Mesendoderm (in vitro differentiated cells): ENCODE results near the gene MLH3.

Source experiments
- DNase-seq: peaks from one replicate; pipeline ENCODE4 v3.0.0; 2013
- H2AK5ac ChIP-seq: 2 replicates; pipeline ENCODE4 v1.6.1; 2013; ENCODE audit warnings: low read length, inconsistent platforms
- H2BK120ac ChIP-seq: 2 replicates; pipeline ENCODE4 v1.6.1; 2013; ENCODE audit warnings: low read depth, mild to moderate bottlenecking, low read length, moderate library complexity, mixed read lengths
- H2BK15ac ChIP-seq: replicated peaks from 2 replicates; pipeline ENCODE4 v1.6.1; 2013; ENCODE audit warnings: low read depth, mild to moderate bottlenecking, moderate library complexity
- H2BK5ac ChIP-seq: 2 replicates; pipeline ENCODE4 v1.6.1; 2013; ENCODE audit warnings: low read length, inconsistent platforms
- H3K18ac ChIP-seq: 2 replicates; pipeline ENCODE4 v1.6.1; 2013; ENCODE audit warnings: mild to moderate bottlenecking, low read length, mixed read lengths
- H3K23ac ChIP-seq: one replicate; pipeline ENCODE4 v1.6.1; 2013; ENCODE audit warnings: low read length
- H3K27ac ChIP-seq: 2 replicates; pipeline ENCODE4 v1.5.1; 2013; ENCODE audit warnings: low read depth, mild to moderate bottlenecking, inconsistent platforms, low read length, moderate library complexity
- H3K27me3 ChIP-seq: 2 replicates; pipeline ENCODE4 v1.6.1; 2013; ENCODE audit warnings: low read length, control low read depth, mild to moderate bottlenecking, inconsistent platforms; ENCODE audit not compliant: insufficient read depth, poor library complexity
- H3K36me3 ChIP-seq: 2 replicates; pipeline ENCODE4 v1.6.1; 2013; ENCODE audit warnings: low read length, inconsistent platforms; ENCODE audit not compliant: control insufficient read depth, insufficient read depth
- H3K4ac ChIP-seq: one replicate; pipeline ENCODE4 v1.6.1; 2013; ENCODE audit warnings: low read depth, mild to moderate bottlenecking, low read length, moderate library complexity
- H3K4me1 ChIP-seq: 2 replicates; pipeline ENCODE4 v1.6.1; 2013; ENCODE audit warnings: low read depth, low read length, inconsistent platforms; ENCODE audit not compliant: control insufficient read depth
- H3K4me2 ChIP-seq: 2 replicates; pipeline ENCODE4 v1.6.1; 2013; ENCODE audit warnings: low read length
- H3K4me3 ChIP-seq: 2 replicates; pipeline ENCODE4 v1.5.1; 2013; ENCODE audit warnings: mild to moderate bottlenecking, low read length
- H3K56ac ChIP-seq: one replicate; pipeline ENCODE4 v1.6.1; 2013; ENCODE audit warnings: low read length
- H3K79me1 ChIP-seq: 2 replicates; pipeline ENCODE4 v1.6.1; 2013; ENCODE audit warnings: low read length, inconsistent platforms
- H3K79me2 ChIP-seq: 2 replicates; pipeline ENCODE4 v1.6.1; 2013; ENCODE audit warnings: mild to moderate bottlenecking, low read length; ENCODE audit not compliant: control insufficient read depth, insufficient read depth
- H3K9ac ChIP-seq: 2 replicates; pipeline ENCODE4 v1.6.1; 2013; ENCODE audit warnings: low read length, inconsistent platforms
- H4K5ac ChIP-seq: one replicate; pipeline ENCODE4 v1.6.1; 2013; ENCODE audit warnings: low read length
- H4K8ac ChIP-seq: one replicate; pipeline ENCODE4 v1.6.1; 2013; ENCODE audit warnings: low read depth, mild to moderate bottlenecking, control low read depth, low read length, moderate library complexity
- WGBS: extraction: QIAGEN DNeasy Blood & Tissue Kit; methylation state at CpG from one replicate; pipeline ENCODE4 v1.1.7; 2013; ENCODE audit warnings: low lambda C conversion rate, missing lambda C conversion rate; ENCODE audit not compliant: insufficient coverage; ENCODE audit errors: extremely low coverage; 5-methylcytosine and 5-hydroxymethylcytosine counted together

Gene MLH3

GRCh38 chr14:75092698-75093097, 41.4 kb upstream of the MLH3 start:
- Histone ChIP-seq H3K4ac (no peak overlapping the region), H3K23ac (no peak overlapping the region), H3K9ac (no peak overlapping the region), H4K5ac (no peak overlapping the region), H3K27me3 (no peaks in the 10 kb centered on the region), H3K36me3 (no peaks in the 10 kb centered on the region), H2AK5ac (no peak overlapping the region), H4K8ac (no peak overlapping the region), H3K4me3 (no peak overlapping the region), H3K4me2 (no peak overlapping the region), H3K56ac (no peak overlapping the region), H3K4me1 (no peaks in the 10 kb centered on the region), H2BK15ac (no peak overlapping the region), H2BK5ac (no peak overlapping the region), H3K79me1 (no peaks in the 10 kb centered on the region), H3K18ac (no peak overlapping the region), H3K27ac (no peak overlapping the region), H3K79me2 (no peaks in the 10 kb centered on the region), H2BK120ac (no peak overlapping the region)
- WGBS, result no CpG with 5 or more reads among the region's 2 CpGs
- DNase-seq, result peak; percentile 37

- H3K9ac ChIP-seq, result no peak overlapping the region
- no peak overlapping the region for H3K4me3 ChIP-seq
- DNase-seq, result no peak
- H3K4me2 ChIP-seq, result no peak overlapping the region
- H3K18ac ChIP-seq, result no peak overlapping the region
- no peak overlapping the region for H3K27ac ChIP-seq
- H4K8ac ChIP-seq, result no peak overlapping the region
- no peak overlapping the region for H3K23ac ChIP-seq
- H3K56ac ChIP-seq, result no peak overlapping the region
- no peaks in the 10 kb centered on the region for H3K4me1 ChIP-seq
- no peak overlapping the region for H4K5ac ChIP-seq
- H2AK5ac ChIP-seq, result no peak overlapping the region
- H3K36me3 ChIP-seq, result no peaks in the 10 kb centered on the region
- H3K4ac ChIP-seq, result no peak overlapping the region
- no CpG with 5 or more reads among the region's 8 CpGs for WGBS
- H2BK5ac ChIP-seq, result no peak overlapping the region
- no peak overlapping the region for H2BK15ac ChIP-seq
- H3K27me3 ChIP-seq, result no peaks in the 10 kb centered on the region
- no peak overlapping the region for H2BK120ac ChIP-seq
- H3K79me1 ChIP-seq, result no peaks in the 10 kb centered on the region
- no peaks in the 10 kb centered on the region for H3K79me2 ChIP-seq
Measured at GRCh38 chr14:75091251-75091650, 40.0 kb upstream of the MLH3 start.

- Histone ChIP-seq H3K9ac (no peak overlapping the region), H3K27ac (no peak overlapping the region), H3K4me3 (no peak overlapping the region), H3K18ac (no peak overlapping the region), H3K23ac (no peak overlapping the region), H2BK5ac (no peak overlapping the region), H3K4ac (no peak overlapping the region), H3K4me2 (no peak overlapping the region), H2BK120ac (no peak overlapping the region), H3K79me1 (no peaks in the 10 kb centered on the region), H3K79me2 (no peaks in the 10 kb centered on the region), H2AK5ac (no peak overlapping the region), H2BK15ac (no peak overlapping the region), H3K27me3 (no peaks in the 10 kb centered on the region), H3K56ac (no peak overlapping the region), H3K4me1 (no peaks in the 10 kb centered on the region), H3K36me3 (no peaks in the 10 kb centered on the region), H4K8ac (no peak overlapping the region), H4K5ac (no peak overlapping the region)
- no CpG with 5 or more reads among the region's 3 CpGs for WGBS
- DNase-seq, result no peak
Measured at GRCh38 chr14:75090353-75090752, 39.1 kb upstream of the MLH3 start.

- H3K18ac ChIP-seq, result no peak overlapping the region
- H3K4me1 ChIP-seq, result no peaks in the 10 kb centered on the region
- no peak overlapping the region for H3K56ac ChIP-seq
- no peak overlapping the region for H3K4ac ChIP-seq
- peak; percentile 73 for DNase-seq
- no peak overlapping the region for H3K4me3 ChIP-seq
- H3K36me3 ChIP-seq, result no peaks in the 10 kb centered on the region
- no peak overlapping the region for H3K27ac ChIP-seq
- no peak overlapping the region for H3K23ac ChIP-seq
- no peaks in the 10 kb centered on the region for H3K27me3 ChIP-seq
- H2AK5ac ChIP-seq, result no peak overlapping the region
- no peaks in the 10 kb centered on the region for H3K79me1 ChIP-seq
- no peak overlapping the region for H4K8ac ChIP-seq
- H2BK15ac ChIP-seq, result no peak overlapping the region
- no peak overlapping the region for H4K5ac ChIP-seq
- no peak overlapping the region for H3K4me2 ChIP-seq
- no peak overlapping the region for H2BK5ac ChIP-seq
- no CpG with 5 or more reads among the region's 7 CpGs for WGBS
- H3K9ac ChIP-seq, result no peak overlapping the region
- no peaks in the 10 kb centered on the region for H3K79me2 ChIP-seq
- H2BK120ac ChIP-seq, result no peak overlapping the region
Measured at GRCh38 chr14:75088566-75089373, 37.5 kb upstream of the MLH3 start.

GRCh38 chr14:75088153-75088552, 36.9 kb upstream of the MLH3 start:
- no peaks in the 10 kb centered on the region for H3K27me3 ChIP-seq
- no peak overlapping the region for H3K18ac ChIP-seq
- no peak overlapping the region for H3K4me2 ChIP-seq
- no peak overlapping the region for H2BK5ac ChIP-seq
- no peak overlapping the region for H3K4ac ChIP-seq
- no peaks in the 10 kb centered on the region for H3K36me3 ChIP-seq
- WGBS, result no CpG with 5 or more reads among the region's 2 CpGs
- H2AK5ac ChIP-seq, result no peak overlapping the region
- no peak overlapping the region for H2BK15ac ChIP-seq
- H3K79me1 ChIP-seq, result no peaks in the 10 kb centered on the region
- H4K8ac ChIP-seq, result no peak overlapping the region
- H3K27ac ChIP-seq, result no peak overlapping the region
- H3K4me1 ChIP-seq, result no peaks in the 10 kb centered on the region
- no peak overlapping the region for H3K4me3 ChIP-seq
- H3K79me2 ChIP-seq, result no peaks in the 10 kb centered on the region
- no peak overlapping the region for H3K9ac ChIP-seq
- H3K23ac ChIP-seq, result no peak overlapping the region
- H3K56ac ChIP-seq, result no peak overlapping the region
- no peak for DNase-seq
- H2BK120ac ChIP-seq, result no peak overlapping the region
- no peak overlapping the region for H4K5ac ChIP-seq

- Histone ChIP-seq H2BK15ac (no peak overlapping the region), H3K27me3 (no peaks in the 10 kb centered on the region), H2BK120ac (no peak overlapping the region), H3K23ac (no peak overlapping the region), H2AK5ac (no peak overlapping the region), H3K4me1 (no peaks in the 10 kb centered on the region), H3K27ac (no peak overlapping the region), H3K79me1 (no peaks in the 10 kb centered on the region), H3K9ac (no peak overlapping the region), H3K18ac (no peak overlapping the region), H3K4ac (no peak overlapping the region), H3K4me3 (no peak overlapping the region), H3K4me2 (no peak overlapping the region), H3K56ac (no peak overlapping the region), H3K79me2 (no peaks in the 10 kb centered on the region), H4K8ac (no peak overlapping the region), H3K36me3 (no peaks in the 10 kb centered on the region), H2BK5ac (no peak overlapping the region), H4K5ac (no peak overlapping the region)
- WGBS, result no CpG with 5 or more reads among the region's 5 CpGs
- DNase-seq, result no peak
Measured at GRCh38 chr14:75084513-75084912, 33.2 kb upstream of the MLH3 start.
